ENCODE results near the gene TNNI3K.
"Not testable (repeated sequence)": the region's sequence is repeated elsewhere in the genome, so short reads cannot be mapped to it uniquely, and the experiment has no call there.

The TNNI3K gene

GRCh38 chr1:74235153-74235552 is at the start of gene TNNI3K:
TNNI3K (plus strand) TSS chr1:74235387; CDS start chr1:74235452, 65 bp downstream.
- no peak for DNase-seq

DNA sequence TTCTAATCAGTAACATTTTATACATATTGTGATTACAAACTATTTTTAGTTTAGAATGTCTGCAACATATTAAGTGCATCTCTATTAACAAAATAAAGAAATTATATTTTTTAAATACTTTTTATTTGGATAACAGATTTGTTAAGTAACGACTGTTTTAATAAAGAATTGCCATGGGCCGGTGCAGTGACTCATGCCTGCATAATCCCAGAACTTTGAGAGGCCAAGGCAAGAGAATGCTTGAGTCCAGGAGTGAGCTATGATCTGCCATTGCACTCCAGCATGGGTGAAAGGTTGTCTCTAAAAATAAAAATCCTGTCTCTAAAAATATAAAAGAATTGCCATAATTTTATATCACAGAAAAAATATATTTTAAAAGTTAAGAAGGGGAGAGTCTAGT is 41.3 kb upstream of the TNNI3K start:
- no peak for DNase-seq

DNA sequence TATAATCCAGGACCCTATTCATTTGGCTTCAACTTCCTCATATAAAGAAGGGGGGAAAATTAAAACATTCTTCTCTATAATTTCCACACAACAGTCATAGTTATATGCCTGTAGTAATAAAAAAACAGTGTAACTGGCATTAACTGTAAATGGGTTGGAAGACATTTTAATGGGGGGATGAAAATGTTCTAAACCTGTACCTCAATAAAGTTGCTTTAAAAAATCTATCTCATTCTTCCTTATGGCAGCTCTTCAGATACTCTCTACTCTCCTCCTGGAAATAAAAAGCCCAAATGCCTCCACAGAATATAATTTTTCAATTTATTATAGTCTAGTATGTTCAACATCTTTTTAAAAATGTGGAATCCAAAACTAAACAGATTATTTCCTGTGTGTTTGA is 39.8 kb upstream of the TNNI3K start:
- DNase-seq: no peak

GRCh38 chr1:74197255-74197654 is 37.9 kb upstream of the TNNI3K start:
- DNase-seq: no peak

DNA sequence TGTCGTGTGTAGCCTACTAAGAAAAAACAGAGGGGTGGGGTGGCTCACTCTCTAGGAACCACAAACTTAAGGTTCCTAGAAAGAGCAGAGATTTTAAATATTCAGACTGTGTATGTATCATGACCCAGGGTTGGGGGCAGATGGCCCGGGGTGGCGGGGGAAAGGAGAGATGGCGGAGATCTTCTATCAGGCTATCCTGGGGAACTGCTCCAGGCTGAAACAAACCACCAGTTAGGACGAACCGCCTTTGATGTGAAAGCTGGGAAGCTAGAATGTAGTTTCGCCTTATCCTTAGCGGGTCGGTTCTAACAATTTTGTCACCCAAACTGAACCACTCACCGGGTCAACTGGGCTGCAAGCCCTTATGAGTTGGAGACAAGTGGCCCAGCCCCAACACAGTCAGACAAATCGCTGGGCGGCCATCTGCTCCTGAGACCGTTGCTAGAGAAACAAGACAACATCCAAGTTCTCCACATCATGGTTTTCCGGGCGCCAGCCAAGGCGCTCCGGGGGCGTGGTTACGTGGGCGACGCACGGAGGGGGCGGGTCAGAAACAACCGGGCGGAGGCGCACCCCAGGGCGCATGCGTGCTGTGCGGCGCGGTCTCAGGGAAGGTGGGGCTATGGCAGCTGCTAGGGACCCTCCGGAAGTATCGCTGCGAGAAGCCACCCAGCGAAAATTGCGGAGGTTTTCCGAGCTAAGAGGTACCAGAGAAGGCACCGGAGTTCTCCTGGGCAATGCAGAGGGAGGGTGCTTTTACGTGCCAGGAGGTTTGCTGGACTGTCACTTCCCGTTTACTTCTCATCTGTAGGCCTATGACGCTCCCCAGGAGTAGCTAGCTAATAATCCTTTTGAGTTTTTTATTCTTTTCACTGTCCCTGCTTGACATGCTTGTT is 37.3 kb upstream of the TNNI3K start, which contains the start of the genes FPGT and LRRIQ3:
FPGT (plus strand) TSS at position 586 of the 896 bp plus-strand sequence; CDS start at position 623, 37 bp downstream.
LRRIQ3 (minus strand) TSS at position 520 of the 896 bp plus-strand sequence. CDS start 14,492 bp downstream, outside the sequence.
- DNase-seq: peak; percentile 96

- DNase-seq: no peak
Measured at GRCh38 chr1:74199504-74199903, 35.7 kb upstream of the TNNI3K start.

GRCh38 chr1:74205266-74205665 is 29.9 kb upstream of the TNNI3K start:
- DNase-seq: no peak

DNA sequence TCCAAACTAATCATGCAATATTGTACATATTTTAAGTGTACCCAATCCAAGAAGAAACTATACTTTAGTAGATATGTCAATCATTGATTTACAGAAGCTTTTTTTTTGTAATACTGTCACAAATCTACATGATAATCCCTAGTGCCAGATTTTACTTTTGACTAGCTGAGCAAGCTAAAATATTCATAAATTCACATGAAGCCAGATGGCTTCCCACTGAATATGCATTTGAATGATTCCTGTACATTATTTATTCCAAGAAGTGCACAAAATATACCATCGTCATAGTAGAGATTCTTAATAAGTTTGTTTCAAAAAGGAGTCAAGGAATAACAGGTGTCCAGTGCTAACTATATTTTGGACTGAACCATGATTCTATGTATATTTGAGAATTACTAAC is 20.0 kb upstream of the TNNI3K start:
- DNase-seq: no peak

DNA sequence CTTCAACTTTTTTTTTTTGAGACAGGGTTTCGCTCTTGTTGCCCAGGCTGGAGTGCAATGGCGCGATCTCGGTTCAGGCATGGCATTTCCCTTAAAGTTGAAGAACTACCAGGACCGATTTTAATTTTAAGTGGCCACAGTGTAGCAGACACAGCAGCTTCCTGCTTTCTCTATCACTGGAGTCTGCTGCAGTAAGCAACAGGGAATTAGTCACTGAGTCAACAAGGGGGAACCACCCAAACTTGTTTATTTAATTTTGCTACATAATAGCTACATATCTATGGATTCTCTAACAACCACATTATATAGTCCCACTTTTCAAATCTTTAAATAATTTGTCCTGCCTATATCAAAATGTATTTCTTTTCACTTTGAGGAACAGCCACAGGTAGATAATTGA is 12.5 kb upstream of the TNNI3K start:
- DNase-seq: no peak

GRCh38 chr1:74223453-74223852 is 11.7 kb upstream of the TNNI3K start:
- no peak for DNase-seq

DNA sequence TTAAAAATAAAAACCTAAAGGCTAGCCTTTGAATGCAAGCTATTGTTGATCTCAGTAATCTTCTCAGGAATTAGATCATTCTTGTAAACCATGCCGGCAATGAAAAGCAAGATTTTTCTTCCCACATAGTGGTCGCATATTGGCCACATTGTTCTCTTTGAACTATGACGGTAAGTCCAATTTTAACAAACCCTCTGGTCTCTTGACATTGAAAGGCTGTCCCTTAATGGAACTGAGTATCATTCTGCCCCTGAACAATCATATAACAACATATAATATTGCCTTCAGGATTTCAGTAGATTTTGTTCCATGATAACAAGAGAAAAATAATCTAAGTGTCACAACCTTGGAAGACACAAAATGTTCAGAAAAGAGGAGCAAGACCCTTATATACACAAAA is 1.3 kb downstream of the TNNI3K start:
- no peak for DNase-seq

- no peak for DNase-seq
Measured at GRCh38 chr1:74237035-74237434, 1.8 kb downstream of the TNNI3K start.

GRCh38 chr1:74237787-74238186 is 2.6 kb downstream of the TNNI3K start:
- DNase-seq: no peak

DNA sequence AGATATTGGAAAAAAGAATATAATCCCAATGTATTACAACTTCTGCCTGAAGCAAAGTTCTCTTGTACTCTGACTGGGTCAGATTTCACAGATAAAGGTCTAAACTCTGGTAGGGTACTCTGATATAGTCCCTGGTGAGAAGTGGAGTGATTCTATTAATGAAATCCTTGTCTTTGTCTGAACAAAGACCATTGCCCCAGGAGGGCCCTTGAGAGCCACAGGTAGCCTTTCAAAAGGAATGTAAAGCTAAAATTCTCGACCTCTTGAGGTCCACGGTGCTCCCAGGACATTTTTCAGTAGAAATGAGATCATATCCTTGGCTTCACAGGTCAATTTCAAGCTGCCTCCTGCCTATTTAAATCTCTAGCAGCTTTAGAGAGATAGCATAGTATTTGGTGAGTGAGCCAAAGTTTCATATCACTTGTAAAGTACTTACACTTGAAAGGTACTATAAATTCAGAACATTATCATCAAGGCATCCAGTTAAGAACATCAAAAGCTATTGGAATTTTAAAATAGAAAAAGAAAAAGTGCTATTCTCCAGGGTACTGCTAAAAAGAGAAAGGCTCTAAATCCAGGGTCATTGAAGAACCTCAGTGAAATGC is 10.1 kb downstream of the TNNI3K start:
- no peak for DNase-seq

- no peak for DNase-seq
Measured at GRCh38 chr1:74246315-74246714, 11.1 kb downstream of the TNNI3K start.

- no peak for DNase-seq
Measured at GRCh38 chr1:74247881-74248528, 12.8 kb downstream of the TNNI3K start.

DNA sequence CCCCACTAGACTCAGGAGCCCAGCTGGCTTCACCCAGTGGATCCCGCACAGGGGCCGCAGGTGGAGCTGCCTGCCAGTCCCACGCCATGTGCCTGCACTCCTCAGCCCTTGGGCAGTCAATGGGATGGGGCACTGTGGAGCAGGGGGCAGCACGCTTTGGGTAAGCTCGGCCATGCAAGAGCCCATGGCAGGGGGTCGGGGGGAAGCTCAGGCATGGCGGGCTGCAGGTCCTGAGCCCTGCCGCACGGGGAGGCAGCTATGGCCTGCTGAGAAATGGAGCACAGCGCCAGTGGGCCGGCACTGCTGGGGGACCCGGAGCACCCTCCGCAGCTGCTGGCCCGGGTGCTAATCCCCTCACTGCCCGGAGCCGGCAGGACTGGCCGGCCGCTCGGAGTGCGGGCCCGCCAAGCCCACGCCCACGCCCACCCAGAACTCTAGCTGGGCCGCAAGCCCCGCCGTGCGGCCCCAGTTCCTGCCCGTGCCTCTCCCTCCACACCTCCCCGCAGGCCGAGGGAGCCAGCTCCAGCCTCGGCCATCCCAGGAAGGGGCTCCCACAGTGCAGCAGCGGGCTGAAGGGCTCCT is 18.1 kb downstream of the TNNI3K start:
- DNase-seq: not testable (repeated sequence)

DNA sequence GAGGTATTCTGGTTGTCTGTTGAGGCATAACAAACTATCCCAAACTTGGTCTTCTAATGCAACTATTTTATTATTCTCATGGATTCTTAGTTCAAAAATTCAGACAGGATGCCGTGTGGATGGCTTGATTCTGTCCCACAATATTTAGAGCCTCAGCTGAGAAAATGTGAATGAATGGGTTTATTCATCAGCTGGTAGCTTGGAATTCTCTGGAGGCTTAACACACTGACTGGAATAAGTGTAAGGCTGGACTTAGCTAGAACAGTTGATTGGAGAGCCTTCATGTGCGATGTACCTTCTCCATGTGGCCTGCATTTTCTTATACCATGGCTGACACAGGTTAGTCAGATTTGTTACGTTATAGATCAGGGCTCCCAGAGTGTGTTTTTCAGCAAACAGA is 30.8 kb downstream of the TNNI3K start:
- no peak for DNase-seq

GRCh38 chr1:74271503-74271902 is 36.3 kb downstream of the TNNI3K start:
- DNase-seq: no peak

- no peak for DNase-seq
Measured at GRCh38 chr1:74280642-74281396, 45.6 kb downstream of the TNNI3K start.

DNA sequence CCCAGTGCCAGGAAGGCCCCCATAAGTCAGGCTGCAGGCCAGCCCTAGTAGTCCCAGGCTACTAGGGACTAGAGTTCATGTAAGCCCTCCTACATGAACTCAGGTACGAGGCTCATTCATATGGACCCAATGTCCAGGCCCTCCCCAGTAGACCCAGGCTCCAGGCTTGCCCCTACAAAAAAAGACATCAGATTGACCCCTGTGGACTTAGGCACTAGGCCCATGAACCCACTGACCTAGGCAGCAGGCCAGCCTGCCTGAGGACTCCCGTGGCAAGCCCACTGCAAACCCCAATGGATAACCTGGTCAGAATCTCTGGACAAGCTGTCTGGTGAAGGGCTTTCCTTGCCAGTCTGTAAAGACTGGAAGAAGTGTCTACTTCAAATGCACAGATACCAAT is 51.2 kb downstream of the TNNI3K start:
- DNase-seq: no peak

- no peak for DNase-seq
Measured at GRCh38 chr1:74314438-74314837, 79.3 kb downstream of the TNNI3K start.

DNA sequence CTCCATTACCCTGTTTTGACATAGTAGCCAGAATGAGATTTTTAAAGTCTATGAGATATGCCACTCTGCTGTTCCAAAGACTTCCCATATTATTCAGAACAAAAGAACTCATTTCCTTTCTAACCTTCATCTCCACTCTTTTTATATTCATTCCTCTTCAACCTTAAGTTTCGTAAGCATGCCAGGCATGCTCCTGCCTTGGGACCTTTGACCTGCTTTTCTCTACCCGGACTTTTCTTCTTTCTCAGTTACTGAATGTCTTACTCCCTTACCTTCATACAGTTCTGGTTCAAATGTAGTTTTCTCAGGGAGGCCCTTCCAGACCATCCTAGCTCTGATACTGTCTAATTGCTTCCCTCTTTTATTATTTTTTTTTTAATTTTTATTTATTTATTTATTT is 81.1 kb downstream of the TNNI3K start:
- DNase-seq: no peak
